Hematopoietic multipotent progenitor cell treated with erythropoietin and hydrocortisone succinate and interleukin-3 and kit ligand, for 6 days (in vitro differentiated cells): ENCODE measurements around the gene TBX3.

Source experiments
- DNase-seq: peaks from one replicate; pipeline ENCODE4 v3.0.0-alpha.2; 2015

Gene TBX3

DNA sequence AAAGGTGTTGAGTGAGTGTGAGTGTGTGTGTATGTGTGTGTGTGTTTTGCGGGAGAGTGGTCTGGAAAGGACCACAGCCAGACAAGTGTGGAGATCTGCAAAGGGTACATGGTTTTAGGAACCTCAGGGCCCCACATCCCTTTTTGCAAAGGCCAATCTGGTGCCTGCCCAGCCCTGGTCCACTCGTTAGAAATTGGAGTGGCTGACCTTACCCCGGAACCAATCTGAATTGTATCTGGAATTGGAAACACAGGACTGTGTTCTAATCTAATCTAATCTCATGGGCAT lies 11.3 kb upstream of the TBX3 start:
- no peak for DNase-seq

DNA sequence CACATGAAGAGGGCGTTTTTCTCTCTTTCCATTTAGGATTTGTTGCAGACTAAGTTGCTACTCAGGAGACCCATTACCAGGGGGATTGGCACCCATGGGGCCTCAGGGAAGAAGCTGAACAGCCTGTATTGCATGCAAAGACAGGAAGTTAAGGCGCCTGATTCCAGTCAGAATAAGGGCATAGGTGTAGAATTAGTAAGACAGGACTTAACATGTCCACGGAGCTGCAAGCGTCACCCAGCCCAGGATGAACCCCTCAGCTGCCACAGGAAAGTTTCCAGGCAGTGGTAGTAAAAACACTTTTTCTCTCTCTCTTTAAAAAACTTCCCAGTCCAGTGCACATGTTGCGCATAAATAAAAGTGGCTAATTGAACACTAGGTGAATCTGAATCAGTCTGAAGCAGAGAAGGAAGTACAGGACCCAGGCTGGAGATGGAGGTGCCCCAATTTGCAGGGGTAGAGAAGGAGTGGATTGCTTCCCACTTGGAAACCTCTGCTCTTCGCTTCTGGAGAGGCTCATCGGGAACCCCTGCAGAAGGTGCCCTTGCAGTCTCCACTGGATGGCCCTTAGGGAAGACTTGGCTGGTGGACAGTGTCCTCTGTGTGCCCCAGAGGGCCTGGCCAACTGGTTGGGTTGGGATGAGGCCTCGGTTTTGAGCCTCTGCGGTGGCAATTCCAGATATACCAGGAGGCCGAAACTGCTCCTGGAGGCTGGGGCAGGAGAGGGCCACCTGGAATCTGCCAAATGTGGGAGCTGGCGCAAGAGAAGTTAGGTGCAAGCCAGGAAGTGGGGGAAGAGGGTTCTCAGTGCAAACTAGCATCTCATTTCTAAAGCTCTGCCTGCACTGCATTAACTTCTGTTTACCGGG lies 10.7 kb upstream of the TBX3 start:
- DNase-seq = no peak

DNA sequence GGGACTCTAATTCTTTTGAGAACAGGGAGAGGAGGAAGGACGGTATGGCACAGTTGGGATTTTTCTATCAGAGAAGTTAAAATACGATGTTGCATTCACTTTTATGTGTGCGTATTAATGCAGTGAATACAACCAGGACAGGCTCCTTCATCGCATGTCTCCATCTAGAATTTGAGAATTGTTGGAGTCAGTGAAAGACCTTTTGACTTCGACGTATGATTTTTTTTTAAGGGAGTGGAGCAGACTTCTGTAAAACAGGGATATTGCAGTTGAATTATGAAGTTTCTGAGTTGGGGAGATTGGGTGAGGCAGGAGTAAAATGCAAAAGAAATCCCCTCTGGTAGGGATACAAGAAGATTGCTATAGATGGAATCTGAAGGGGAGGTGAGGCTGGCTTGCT lies 9.6 kb upstream of the TBX3 start:
- no peak for DNase-seq

DNA sequence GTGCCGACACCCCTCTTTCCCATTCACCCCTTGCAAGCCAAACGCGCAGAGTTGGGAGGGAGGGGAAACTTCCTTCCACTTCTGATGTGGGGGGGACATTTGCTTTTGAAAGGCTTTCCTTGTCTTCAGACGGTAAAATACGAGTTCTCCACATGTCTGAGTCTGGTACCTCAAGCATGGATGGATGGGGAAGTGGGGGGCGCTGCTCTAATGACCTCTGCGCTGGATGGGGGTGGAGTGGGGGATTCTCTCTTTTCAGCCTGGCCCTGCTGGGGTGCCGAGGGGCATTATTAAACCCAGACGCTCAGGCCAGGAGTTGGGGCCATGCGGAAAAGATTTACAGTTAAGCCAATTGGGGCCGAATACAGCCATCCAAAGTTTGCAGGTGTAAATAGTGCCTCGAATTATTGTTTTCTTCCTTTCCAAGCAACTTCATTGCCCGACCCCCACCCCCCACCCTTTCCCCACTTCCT lies 9.1 kb upstream of the TBX3 start:
- no peak for DNase-seq

DNA sequence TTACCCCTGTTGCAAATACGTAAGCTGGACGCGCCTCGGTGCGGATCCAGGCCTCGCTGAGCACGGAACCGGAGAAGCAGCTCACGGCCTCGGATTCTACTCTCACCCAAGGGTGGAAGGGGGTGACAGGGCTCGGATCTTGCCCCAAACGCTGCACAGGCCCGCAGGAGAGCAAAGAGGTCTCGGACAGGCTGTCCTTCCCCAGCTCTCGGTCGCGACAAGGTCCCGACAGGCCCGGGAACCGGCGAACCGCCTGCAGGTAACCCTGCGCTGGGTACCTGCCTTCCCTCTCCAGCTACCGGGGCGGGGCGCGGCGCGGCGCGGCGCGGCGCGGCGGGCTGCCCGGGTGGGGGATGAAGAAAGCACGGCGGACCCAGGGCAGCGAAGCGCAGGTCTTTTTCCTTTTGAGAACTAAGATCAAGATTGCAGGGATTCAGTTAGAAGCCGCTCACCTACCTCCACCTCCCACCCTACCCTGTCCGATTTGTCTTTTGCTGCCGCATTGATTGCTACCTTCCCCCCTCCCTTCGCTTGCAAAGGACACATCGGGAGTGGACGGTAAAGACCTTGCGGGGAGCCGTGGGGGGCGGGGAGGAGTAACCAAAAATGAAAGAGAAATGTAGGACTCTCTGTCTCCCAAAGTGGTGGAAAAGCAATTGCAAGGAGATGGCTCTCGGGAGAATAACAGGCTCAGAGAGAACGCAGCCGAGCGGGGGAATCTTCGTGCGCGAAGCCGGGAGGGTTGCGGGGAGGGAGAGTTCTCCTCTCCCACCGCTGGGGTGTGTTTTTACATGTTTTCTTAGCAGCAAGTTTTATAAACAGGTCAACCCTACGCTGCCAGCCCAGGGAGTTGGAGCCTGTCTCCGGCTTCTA lies 8.4 kb upstream of the TBX3 start:
- no peak for DNase-seq

DNA sequence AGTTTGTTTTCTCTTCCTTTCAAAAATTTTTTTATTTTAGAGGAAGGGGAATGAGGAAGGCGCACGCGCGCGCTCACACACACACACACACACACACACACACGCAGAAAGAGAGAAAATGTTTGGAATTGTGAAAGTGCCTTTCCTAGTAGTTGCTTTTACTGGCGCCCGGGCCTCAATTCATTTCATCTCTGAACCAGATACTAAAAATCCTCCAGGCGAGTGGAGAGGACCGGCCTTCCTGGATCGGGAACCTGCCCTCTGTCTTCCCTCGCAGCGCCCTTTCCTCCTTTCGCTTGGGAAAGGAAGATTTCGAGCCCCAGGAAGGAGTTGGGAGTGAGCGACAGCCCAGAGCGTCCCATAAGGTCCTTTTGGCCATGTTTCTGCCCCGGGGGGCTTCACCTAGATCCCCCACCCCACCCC lies 7.8 kb upstream of the TBX3 start:
- no peak for DNase-seq

DNA sequence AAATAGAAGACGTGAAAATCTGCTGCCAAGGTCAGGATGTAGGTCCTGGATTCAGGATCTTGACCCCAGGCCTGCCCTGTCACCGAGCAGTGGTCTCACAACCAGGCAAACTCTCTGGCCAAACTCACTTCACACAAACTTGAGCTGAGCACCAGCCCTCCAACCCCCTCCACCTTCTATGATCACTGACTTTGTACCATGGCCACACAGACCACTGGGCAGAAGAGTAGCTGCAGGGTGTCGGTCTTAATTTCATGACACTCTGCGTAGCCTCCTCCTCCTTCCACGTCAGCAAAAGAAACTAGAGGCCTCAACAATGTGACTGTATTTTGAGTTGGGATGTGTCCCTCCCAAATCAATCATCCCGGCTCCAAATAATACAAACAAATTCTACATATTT lies 7.2 kb upstream of the TBX3 start:
- no peak for DNase-seq

DNA sequence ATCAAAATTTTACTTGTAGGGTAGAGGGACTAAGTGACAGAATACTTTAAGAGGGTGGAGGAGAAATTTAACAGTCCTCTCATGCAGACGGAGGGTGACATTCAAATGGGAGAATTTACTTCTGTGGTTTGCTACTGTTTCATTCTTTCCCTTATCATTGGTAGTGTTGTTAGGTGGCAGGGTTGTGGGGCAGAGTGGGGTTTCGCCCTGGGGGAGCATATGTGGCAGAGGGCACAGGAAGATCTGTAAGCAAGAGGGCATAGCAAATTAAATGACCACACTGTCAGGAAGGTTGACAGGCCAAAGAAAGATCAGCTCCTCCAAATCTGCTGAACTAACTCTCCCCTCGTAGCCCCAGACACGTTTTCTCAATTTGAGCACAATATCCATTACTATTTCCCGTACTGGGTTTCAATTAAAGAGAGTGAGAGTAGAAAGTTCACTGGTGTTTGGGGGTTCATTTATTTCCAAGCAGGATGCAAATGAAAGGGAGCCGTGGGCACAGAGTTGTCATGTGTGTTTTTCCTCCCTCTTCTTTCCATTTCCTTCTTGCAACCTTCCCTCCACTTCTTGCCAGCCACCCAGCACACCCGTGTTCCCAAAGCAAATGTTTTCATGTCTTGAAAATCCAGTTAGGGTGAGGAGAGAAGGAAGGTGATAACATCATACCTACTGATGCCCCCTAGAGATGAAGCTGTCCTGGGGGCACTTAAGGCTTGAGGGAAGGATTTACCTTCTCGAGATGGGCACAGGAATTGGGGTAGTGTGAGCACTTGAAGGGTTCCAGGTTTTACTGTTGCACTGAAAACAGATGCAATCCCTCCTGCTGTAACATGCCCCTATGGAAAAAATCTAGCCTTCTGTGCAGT lies 6.5 kb upstream of the TBX3 start:
- no peak for DNase-seq

DNA sequence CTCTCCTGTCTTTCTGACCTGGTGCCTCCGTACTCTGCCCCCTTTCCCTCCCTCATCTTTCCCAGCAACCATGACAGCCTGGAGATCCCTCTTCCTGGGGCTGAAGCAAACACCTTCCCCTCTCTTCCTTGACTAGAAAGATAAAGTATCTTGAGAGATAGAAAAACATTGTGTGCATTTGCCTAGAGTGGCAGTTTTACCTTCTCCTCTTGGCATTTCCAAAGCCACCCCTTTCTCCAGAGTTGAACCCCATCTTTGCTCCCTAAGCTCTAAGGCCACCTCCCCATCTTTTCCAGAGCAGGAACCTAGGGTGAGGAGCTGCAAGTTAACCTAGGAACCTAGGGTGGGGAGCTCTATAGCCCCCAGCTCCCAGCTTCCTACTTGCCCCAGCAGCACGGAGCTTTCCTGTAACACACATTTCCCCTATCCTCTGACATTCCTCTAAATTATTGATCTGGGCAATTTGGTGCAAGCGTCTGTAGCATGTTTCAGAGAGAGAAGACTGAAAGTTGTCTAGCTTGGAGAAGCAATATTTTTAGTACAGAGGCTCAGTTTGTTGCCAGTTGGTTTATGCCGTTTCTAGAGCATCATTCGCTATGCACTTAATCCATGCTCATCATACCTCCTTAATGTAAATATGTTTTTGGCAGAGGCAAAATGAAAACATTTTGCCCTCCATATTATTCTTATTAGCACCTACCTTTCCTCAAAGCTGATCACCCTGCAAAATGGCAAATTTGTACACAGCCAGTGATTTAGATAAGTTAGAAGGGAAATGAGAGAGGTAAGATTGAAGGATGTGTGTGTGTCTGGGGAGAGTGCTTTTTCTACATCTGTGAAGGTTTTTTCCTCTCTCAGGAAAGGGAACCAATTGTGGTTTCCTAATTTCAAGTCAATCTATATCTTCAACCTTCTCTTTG lies 5.4 kb upstream of the TBX3 start:
- DNase-seq = no peak

DNA sequence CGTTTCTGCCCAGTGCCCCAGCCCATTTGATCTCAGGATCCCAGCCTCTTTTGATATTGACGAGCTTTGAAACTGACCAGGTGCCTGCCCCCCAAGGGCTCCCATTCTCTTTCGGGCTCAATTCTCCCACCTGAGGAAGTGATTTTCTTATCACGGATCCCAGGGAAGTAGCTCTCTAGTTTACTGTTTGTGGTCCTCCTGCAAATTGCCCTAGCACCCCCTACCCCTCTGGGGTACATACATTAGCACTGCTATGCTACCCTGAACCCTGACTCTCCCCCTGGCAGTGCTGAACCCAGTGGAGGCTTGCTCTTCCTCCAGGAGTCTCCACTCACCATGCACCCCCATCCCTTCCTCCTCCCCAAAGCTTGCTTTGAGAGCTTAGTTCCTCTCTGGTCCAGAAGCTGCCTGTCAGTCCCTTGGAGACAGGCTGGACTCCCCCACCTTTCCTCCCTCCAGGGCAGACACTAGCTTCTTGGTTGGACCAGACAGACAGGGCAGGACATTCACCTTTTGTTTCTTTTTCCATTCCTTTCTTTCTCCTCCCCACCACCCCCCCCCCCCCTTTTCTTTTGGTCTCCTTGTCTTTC lies 4.4 kb upstream of the TBX3 start:
- no peak for DNase-seq

DNA sequence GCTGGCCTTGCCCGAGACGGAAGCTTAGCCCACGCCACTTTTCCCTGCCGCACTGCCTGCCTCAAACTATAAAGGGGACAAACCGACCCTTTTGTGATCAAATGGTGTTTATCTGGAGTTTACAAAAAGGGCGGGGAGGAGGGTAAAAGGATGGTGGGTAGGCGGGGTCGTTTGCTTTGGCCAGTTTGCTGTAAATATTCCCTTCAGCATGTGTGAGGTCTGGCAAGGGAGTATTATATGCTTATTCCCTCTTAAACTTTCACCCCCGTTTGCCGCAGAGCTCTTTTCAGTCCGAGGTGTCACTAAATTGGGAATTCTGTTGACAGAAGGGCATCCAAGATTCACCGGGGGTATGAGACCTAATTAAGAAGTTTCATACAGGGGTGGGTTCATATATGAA lies 3.8 kb upstream of the TBX3 start:
- DNase-seq = no peak

DNA sequence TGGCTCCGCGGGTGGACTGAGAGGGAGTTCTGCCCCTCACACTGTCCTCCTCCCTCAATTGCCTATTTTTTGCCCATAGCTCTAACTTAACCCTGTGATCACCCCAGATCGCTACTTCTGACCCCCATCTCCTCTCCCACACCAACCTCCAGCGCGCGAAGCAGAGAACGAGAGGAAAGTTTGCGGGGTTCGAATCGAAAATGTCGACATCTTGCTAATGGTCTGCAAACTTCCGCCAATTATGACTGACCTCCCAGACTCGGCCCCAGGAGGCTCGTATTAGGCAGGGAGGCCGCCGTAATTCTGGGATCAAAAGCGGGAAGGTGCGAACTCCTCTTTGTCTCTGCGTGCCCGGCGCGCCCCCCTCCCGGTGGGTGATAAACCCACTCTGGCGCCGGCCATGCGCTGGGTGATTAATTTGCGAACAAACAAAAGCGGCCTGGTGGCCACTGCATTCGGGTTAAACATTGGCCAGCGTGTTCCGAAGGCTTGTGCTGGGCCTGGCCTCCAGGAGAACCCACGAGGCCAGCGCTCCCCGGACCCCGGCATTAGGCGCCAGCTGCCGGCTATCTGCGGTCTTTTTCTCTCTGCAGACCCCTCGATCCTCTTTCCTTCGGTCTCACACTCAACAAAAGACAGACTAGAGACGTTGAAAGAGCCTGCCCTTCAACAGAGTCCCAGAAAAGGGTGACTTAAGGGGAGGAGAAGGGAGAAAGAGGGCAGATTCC lies 3.0 kb upstream of the TBX3 start:
- no peak for DNase-seq

DNA sequence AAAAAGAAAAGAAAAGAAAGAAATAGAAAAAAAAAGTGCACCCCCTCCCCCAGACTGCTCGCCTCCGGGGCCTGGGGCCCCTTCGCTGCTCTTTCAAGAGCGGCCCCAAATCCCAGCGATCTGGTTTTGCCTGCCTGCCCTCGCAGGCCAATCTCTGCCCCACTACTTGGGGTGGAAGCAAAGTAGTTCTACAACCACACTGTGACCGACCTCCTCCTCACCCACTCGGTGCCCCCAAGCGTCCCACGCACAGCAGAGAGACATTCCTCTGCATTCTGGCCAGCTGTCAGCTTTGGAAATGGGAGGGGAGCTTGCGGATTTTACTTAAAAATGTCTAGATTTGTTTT lies 2.4 kb upstream of the TBX3 start:
- no peak for DNase-seq

DNA sequence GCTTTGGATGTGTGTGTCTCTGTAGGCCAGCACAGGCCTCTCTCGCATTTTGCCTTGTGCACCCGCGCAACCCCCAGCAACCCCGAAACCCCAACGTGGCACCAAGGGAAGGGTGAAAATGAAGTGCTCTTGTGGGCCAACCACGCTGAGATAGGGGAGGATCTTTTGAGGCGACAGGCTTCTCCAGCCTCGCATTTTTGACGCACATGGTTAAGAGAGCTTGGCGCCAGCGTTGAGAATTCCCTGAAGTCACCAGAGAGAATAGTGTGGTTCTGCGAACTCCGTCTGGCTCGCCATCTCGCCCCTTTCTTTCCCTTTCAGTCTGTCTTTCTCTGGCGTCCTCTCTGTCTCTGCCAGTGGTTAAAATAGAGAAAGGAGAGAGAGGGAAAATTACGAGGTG lies 1.9 kb upstream of the TBX3 start:
- no peak for DNase-seq

DNA sequence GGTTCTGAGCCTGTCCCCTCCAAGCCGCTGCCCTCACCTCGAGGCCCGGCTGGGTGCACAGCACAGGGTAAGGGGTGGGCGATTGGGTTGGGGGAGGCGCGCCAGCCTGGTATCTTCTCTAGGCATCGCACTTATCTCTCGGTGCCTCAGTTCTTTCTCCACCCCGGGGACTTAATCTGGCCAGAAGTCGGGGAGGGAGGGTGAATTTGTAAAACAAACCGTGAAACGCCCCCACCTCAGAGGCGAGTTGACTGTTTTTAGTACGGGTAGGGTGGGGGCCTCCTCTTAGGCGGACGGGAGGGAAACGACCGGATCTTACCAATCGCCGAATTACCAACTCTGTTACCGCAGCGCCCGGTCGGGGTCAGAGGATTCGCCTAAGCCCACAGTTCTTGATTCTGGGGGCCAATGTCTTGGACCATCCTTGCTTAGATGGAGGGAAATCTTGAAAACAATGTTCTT lies 1.4 kb upstream of the TBX3 start:
- DNase-seq = no peak

DNA sequence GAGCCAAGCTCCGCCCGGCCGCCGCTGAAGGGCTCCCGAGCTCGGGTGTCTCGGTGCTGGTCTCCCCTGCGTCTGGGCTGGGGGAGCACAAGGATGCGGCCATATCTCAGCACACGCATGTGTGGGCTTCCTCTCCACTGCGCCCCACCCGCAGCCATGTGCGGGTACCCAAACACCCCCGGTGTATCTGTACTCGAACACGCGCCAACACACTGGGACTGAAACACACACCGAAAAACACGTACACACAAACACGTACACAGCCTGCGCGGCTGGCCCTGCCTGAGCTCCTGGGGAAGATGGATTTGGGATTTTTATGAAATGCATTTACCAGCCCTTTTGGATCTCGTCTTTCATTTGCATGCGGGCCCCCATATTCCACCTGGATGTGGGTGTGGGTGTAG lies 897 bp upstream of the TBX3 start:
- no peak for DNase-seq

DNA sequence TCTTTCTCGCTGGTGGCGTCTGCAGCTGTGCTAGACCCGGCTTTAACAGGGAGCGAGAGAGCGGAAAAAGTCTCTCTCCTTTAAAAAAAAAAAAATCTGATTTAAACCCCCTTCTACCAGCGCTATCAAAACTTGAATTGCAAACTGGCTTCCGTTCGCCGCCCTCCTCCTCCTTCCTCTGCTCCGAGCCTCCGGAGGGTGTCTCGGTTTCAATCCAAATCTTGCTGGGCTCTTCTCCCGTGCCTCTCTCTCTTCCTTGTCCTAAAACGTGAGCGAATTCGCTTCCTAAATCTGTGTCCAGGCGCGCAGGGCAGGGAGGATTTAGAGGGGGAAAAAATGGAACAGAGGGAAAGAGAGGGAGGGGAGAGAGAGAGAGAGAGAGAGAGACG lies 272 bp downstream of the TBX3 start:
- no peak for DNase-seq

DNA sequence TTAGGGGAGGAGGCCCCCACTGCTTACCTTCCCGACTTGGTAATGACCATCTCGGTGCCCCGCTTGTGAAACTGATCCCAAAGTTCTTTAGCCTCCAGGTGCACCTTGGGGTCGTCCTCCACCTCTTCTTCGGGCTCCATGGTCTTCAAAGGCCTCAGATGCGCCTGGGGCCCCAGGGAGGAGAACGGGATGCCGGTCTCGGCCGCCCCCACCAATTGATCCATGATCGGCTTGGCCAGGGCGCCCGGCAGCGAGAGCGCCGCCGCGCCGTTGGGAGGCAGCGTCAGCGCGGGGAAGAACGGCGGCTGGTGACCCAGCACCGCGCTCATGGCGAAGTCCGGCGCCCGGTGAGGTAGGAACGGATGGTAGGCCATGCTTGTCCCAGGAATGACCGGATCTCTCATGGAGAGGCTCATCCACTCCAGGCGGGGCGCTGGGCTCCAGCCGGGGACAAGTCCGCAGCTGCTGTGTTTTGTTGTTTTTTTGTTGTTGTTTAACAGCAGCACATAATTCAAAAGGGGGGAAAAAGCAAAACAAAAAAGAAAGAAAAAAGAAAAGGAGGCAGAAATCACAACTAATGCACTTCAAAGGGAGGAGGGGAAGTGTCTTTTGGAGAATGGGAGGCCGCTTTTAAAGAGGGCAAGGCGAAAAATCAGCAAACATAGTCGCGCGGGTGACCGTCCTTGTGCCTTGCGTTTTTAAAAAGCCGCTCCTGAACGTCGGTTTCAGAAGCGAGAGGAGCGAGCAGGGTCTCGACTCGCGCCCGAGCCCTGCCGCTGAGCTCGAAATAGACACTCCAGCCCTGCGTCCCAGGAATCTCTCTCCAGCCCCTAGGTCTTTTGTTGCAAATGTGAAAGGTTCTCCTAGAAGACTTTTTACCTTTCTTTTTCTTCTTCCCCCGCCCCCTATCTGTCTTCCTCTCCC lies 928 bp downstream of the TBX3 start:
- DNase-seq = no peak

DNA sequence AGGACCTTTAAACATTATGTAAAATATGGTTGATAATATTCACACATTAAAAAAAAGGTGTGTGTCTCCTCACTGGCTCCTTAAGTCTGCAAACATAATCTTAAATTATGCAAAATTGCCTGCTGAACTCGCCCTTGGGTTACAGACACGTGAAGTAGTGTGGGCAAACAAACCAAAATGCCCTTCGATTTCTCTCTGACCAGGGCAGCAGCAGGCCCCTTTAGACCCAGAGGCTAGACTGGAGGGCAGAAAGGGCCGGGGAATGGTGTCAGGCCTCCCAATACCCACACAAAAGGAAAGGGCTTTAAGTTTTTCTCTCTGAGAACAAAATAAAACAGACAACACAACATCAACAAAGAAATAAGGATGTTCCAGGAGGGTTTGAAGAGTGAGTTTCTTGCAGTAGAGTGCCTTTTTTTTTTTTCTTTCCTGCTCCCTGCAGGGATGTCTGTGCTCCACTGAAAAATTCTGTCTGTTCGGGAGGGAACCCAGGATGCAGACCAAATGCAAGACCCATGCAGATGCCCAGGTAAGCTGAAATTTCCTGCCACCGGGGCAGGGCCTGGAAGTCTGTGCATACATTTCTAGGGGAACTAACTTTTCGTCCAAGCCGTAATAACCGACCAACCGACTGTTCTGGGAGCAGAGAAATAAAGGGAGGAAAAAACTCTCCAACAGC lies 1.7 kb downstream of the TBX3 start:
- DNase-seq = no peak
